Gastroesophageal sphincter (tissue), 4 donors: ENCODE measurements around the gene SNTG2. TPM values are rescaled to one million over a fixed set of nuclear protein-coding genes. Genes with fewer than 3 reads are reported as not detected.

Experiments
- ATAC-seq: fragments of 150-250 bp; one replicate; pipeline ENCODE4 v1.9.1; 2016; ENCODE audit warnings: mild to moderate bottlenecking, moderate library complexity
- H3K27ac ChIP-seq, 4 donors: fragments of 200-600 bp; sonication (generic) in 3 of 4; 1 replicate in 3 of 4; 2 replicates in 1 of 4; pipeline ENCODE4 v1.5.1; 2016 to 2019
- H3K27me3 ChIP-seq: fragments of 200-600 bp; sonication (generic); one replicate; pipeline ENCODE4 v1.5.1; 2019
- H3K36me3 ChIP-seq, 2 donors: fragments of 200-600 bp; sonication (generic); one replicate each; pipeline ENCODE4 v1.5.1; 2019; ENCODE audit warnings: control low read depth in 1 of 2
- H3K4me1 ChIP-seq, 3 donors: fragments of 200-600 bp; sonication (generic); 1 replicate in 2 of 3; 2 replicates in 1 of 3; pipeline ENCODE4 v1.5.1; 2016 to 2019; ENCODE audit warnings: control low read depth in 2 of 3
- H3K4me3 ChIP-seq, 2 donors: fragments of 200-600 bp; sonication (generic); one replicate each; pipeline ENCODE4 v1.5.1; 2019; ENCODE audit warnings: mild to moderate bottlenecking in 1 of 2, moderate library complexity in 1 of 2
- H3K9me3 ChIP-seq, 3 donors: fragments of 200-600 bp; sonication (generic); one replicate each; pipeline ENCODE4 v1.5.1; 2017 to 2019; ENCODE audit warnings: control low read depth in 2 of 3
- EP300 ChIP-seq: sonication (generic); formaldehyde crosslinking; IDR thresholded peaks from one replicate; pipeline ENCODE4 v1.6.1; 2017; ENCODE audit warnings: antibody characterized with exemption, mild to moderate bottlenecking
- POLR2A ChIP-seq, 2 donors: fragments of 450-650 bp; IDR thresholded peaks; one replicate each; pipeline ENCODE4 v1.6.1; 2017; ENCODE audit warnings: antibody characterized with exemption in 2 of 2, mild to moderate bottlenecking in 2 of 2, moderate library complexity in 1 of 2
- POLR2AphosphoS5 ChIP-seq: sonication (generic); formaldehyde crosslinking; IDR thresholded peaks from one replicate; pipeline ENCODE4 v1.6.1; 2017; ENCODE audit warnings: antibody characterized with exemption
- WGBS, 2 donors: methylation state at CpG; one replicate each; pipeline ENCODE4 v1.1.5; 2018; ENCODE audit warnings: low coverage in 1 of 2; 5-methylcytosine and 5-hydroxymethylcytosine counted together
- total RNA-seq, 4 donors: library from RNA; depleted of rRNA; stranded (reverse); fragments of >200 nt; gene quantifications; one replicate each; pipeline ENCODE4 v1.1.0, GENCODE V29; 2016
- TF ChIP-seq, protein P1 (sequence below), 4 experiments: fragments of 200-600 bp in 2 of 4; fragments of 450-650 bp in 2 of 4; sonication (generic) in 1 of 4; IDR thresholded peaks; one replicate each; pipeline ENCODE4 v1.5.1; 2017 to 2019; ENCODE audit warnings: antibody characterized with exemption in 4 of 4, mild to moderate bottlenecking in 2 of 4, moderate library complexity in 2 of 4

Gene SNTG2
- total RNA-seq, 4 donors from 2014 or later = 1.5 to 7.9 (median 4.3) TPM

- 86 to 94% methylated on average over 2 of the region's 3 CpGs for WGBS, 2 donors
These were observed 121.0 kb downstream of the SNTG2 start for GRCh38 chr2:1071650-1072049.

GRCh38 chr2:1072250-1072649 lies 121.6 kb downstream of the SNTG2 start:
- Histone ChIP-seq H3K4me1 (no peaks in the 10 kb centered on the region), H3K4me3 (no peak overlapping the region), H3K27me3 (peaks cover 12% of the 10 kb centered on the region), H3K9me3 (peaks cover 0 to 21% (median 0%) of the 10 kb centered on the region in 3 donors), H3K36me3 (no peaks in the 10 kb centered on the region), H3K27ac (no peak overlapping the region)
- ATAC-seq = no peak
- TF ChIP-seq POLR2A (IDR thresholded peaks at IDR 0.05) (no peak), EP300 (no peak), POLR2AphosphoS5 (no peak)
- TF ChIP-seq, protein P1, sequence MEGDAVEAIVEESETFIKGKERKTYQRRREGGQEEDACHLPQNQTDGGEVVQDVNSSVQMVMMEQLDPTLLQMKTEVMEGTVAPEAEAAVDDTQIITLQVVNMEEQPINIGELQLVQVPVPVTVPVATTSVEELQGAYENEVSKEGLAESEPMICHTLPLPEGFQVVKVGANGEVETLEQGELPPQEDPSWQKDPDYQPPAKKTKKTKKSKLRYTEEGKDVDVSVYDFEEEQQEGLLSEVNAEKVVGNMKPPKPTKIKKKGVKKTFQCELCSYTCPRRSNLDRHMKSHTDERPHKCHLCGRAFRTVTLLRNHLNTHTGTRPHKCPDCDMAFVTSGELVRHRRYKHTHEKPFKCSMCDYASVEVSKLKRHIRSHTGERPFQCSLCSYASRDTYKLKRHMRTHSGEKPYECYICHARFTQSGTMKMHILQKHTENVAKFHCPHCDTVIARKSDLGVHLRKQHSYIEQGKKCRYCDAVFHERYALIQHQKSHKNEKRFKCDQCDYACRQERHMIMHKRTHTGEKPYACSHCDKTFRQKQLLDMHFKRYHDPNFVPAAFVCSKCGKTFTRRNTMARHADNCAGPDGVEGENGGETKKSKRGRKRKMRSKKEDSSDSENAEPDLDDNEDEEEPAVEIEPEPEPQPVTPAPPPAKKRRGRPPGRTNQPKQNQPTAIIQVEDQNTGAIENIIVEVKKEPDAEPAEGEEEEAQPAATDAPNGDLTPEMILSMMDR (IDR thresholded peaks at IDR 0.05) = no peak

More at GRCh38 chr2:1071650-1072049, 121.0 kb downstream of the SNTG2 start:
- peaks cover 12% of the 10 kb centered on the region for H3K27me3 ChIP-seq
- no peak for ATAC-seq
- no peak overlapping the region for H3K4me3 ChIP-seq
- H3K4me1 ChIP-seq = no peaks in the 10 kb centered on the region
- H3K27ac ChIP-seq = no peak overlapping the region
- TF ChIP-seq POLR2A (IDR thresholded peaks at IDR 0.05) (no peak), EP300 (no peak)
- TF ChIP-seq, protein P1 (IDR thresholded peaks at IDR 0.05) = no peak
- peaks cover 0 to 21% (median 0%) of the 10 kb centered on the region in 3 donors for H3K9me3 ChIP-seq
- no peaks in the 10 kb centered on the region for H3K36me3 ChIP-seq

DNA sequence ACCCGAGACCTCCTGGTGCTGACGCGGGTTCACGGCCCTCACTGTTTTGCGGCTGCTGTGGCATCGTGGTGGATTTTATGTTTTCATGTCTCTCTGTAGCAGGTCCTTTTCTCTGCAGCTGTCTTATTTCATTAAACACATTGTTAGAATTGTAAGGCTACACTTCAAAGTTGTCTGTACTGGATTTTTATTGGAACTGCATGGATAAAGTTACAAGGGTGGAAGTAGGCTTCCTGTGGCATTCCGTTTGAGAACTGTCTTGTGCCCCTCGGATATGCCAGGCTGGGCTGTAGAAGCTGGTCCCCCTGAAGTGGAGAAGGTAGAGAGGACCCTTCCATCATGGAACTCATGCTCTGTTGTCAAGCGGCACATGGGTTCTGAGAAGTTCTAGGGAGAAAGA lies 127.3 kb downstream of the SNTG2 start:
- TF ChIP-seq POLR2A (IDR thresholded peaks at IDR 0.05) (no peak), POLR2AphosphoS5 (no peak), EP300 (no peak)
- TF ChIP-seq, protein P1 (IDR thresholded peaks at IDR 0.05) = no peak
- Histone ChIP-seq H3K9me3 (peaks cover 0 to 2% (median 0%) of the 10 kb centered on the region in 3 donors), H3K27ac (no peak overlapping the region), H3K4me3 (no peak overlapping the region), H3K36me3 (no peaks in the 10 kb centered on the region), H3K27me3 (peaks cover 15% of the 10 kb centered on the region), H3K4me1 (peaks cover 0 to 9% (median 0%) of the 10 kb centered on the region in 3 donors)
- 75 to 83% methylated on average over 7 to 9 of the region's 9 CpGs for WGBS, 2 donors
- ATAC-seq = no peak

GRCh38 chr2:1078326-1078725 lies 127.7 kb downstream of the SNTG2 start:
- no peak for ATAC-seq
- no peaks in the 10 kb centered on the region for H3K36me3 ChIP-seq
- 86 to 89% methylated on average over 4 to 7 of the region's 10 CpGs for WGBS, 2 donors
- H3K27ac ChIP-seq = no peak overlapping the region
- no peak overlapping the region for H3K4me3 ChIP-seq
- H3K27me3 ChIP-seq = peaks cover 15% of the 10 kb centered on the region
- TF ChIP-seq, protein P1 (IDR thresholded peaks at IDR 0.05) = no peak
- TF ChIP-seq POLR2AphosphoS5 = no peak
- no peak for TF ChIP-seq POLR2A (IDR thresholded peaks at IDR 0.05)
- no peak for TF ChIP-seq EP300
- no peaks in the 10 kb centered on the region for H3K9me3 ChIP-seq
- peaks cover 0 to 9% (median 0%) of the 10 kb centered on the region in 3 donors for H3K4me1 ChIP-seq

DNA sequence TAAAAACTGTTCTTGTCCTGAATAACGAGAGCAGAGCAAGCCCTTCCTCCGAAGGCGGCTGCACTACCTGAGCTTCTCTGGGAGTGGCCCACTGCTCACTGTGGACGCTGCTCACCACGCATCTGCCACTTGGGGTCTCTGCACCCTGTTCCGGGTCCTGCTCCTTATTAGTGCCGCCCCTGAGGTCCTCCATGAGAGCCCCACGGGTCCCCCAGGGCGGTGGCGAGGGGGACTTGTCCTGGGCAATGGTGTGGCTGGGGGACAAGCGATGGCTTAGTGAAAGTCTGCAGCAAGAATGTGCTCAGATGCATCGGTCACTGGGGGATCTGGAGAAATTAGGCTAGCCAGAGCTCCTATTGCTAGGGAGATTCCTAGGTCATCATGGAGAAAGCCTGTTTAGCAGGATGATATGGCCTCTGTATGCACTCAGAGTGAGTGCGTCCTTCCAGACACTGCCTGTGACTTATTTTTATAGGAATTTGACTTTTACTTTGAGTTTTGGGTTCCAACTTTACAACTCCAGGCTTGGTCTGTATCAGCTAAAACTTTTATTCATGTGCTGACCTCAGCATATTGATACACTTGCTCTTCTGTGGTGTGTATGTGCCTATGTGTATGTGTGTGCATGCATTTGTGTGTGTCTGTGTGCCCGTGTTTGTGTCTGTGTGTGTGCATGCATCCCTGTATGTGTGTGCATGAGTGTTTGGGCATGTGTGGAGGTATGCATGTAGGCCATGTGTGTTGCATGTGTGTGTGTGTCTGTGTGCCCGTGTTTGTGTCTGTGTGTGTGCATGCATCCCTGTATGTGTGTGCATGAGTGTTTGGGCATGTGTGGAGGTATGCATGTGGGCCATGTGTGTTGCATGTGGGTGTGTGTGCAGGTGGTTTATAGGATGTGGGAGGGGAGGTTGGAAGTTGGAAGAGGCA lies 129.5 kb downstream of the SNTG2 start:
- no peak for TF ChIP-seq POLR2A (IDR thresholded peaks at IDR 0.05)
- no peak for TF ChIP-seq EP300
- TF ChIP-seq POLR2AphosphoS5 = no peak
- TF ChIP-seq, protein P1 (IDR thresholded peaks at IDR 0.05) = no peak
- Histone ChIP-seq H3K9me3 (no peaks in the 10 kb centered on the region), H3K27me3 (peaks cover 15% of the 10 kb centered on the region), H3K27ac (no peak overlapping the region), H3K4me1 (peaks cover 0 to 9% (median 0%) of the 10 kb centered on the region in 3 donors), H3K36me3 (no peaks in the 10 kb centered on the region), H3K4me3 (no peak overlapping the region)
- WGBS, 2 donors = 78 to 93% methylated on average over 3 to 14 of the region's 15 CpGs
- no peak for ATAC-seq
